ENCODE measurements around the gene MROH9.

GRCh38 chr1:171103862-171104261 is 168.5 kb downstream of the MROH9 start:
- TF ChIP-seq, protein P1, sequence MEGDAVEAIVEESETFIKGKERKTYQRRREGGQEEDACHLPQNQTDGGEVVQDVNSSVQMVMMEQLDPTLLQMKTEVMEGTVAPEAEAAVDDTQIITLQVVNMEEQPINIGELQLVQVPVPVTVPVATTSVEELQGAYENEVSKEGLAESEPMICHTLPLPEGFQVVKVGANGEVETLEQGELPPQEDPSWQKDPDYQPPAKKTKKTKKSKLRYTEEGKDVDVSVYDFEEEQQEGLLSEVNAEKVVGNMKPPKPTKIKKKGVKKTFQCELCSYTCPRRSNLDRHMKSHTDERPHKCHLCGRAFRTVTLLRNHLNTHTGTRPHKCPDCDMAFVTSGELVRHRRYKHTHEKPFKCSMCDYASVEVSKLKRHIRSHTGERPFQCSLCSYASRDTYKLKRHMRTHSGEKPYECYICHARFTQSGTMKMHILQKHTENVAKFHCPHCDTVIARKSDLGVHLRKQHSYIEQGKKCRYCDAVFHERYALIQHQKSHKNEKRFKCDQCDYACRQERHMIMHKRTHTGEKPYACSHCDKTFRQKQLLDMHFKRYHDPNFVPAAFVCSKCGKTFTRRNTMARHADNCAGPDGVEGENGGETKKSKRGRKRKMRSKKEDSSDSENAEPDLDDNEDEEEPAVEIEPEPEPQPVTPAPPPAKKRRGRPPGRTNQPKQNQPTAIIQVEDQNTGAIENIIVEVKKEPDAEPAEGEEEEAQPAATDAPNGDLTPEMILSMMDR (IDR thresholded peaks at IDR 0.05; ENCODE audit: low read depth, low read length) = no peak
- TF ChIP-seq POLR2A (IDR thresholded peaks at IDR 0.05; ENCODE audit: extremely low read depth, insufficient read length) = no peak
